SK-N-SH treated with all-trans-retinoic acid at 6 μM for 48 hours (cell line): ENCODE measurements around the gene KCTD3.

ENCODE experiments used
- ATAC-seq: fragments of 200-7000 bp; cut with Tn5 transposase; 3 replicates; pipeline ENCODE4 v1.9.1; 2020; ENCODE audit warnings: mild to moderate bottlenecking, moderate library complexity
- ARNTL ChIP-seq: fragments of 450-650 bp; formaldehyde crosslinking; IDR thresholded peaks from 2 replicates; pipeline ENCODE4 v1.5.0; 2020; ENCODE audit warnings: low read depth, mild to moderate bottlenecking, moderate library complexity, borderline replicate concordance
- BACH2 ChIP-seq: fragments of 250-450 bp; sonication (Bioruptor Pico); IDR thresholded peaks from 2 replicates; pipeline ENCODE4 v1.9.0; 2021; ENCODE audit warnings: mild to moderate bottlenecking, borderline replicate concordance
- CSDC2 ChIP-seq: fragments of 250-450 bp; sonication (Bioruptor Pico); IDR thresholded peaks from 2 replicates; pipeline ENCODE4 v1.5.0; 2020; ENCODE audit warnings: mild to moderate bottlenecking, moderate library complexity
- ESRRG ChIP-seq: fragments of 250-450 bp; sonication (Bioruptor Pico); IDR thresholded peaks from 2 replicates; pipeline ENCODE4 v1.6.1; 2021; ENCODE audit warnings: mild to moderate bottlenecking
- GLIS3 ChIP-seq: fragments of 250-450 bp; sonication (Bioruptor Pico); IDR thresholded peaks from 2 replicates; pipeline ENCODE4 v1.5.0; 2020; ENCODE audit warnings: mild to moderate bottlenecking, moderate library complexity
- ISL1 ChIP-seq: fragments of 250-450 bp; sonication (Bioruptor Pico); IDR thresholded peaks from 2 replicates; pipeline ENCODE4 v2.1.2; 2022; ENCODE audit warnings: mild to moderate bottlenecking, moderate library complexity
- OSR1 ChIP-seq: fragments of 250-450 bp; sonication (Bioruptor Pico); IDR thresholded peaks from 2 replicates; pipeline ENCODE4 v1.8.0; 2022; ENCODE audit warnings: moderate library complexity, mild to moderate bottlenecking, inconsistent platforms
- PATZ1 ChIP-seq: fragments of 250-450 bp; sonication (Bioruptor Pico); IDR thresholded peaks from 2 replicates; pipeline ENCODE4 v1.8.0; 2020; ENCODE audit warnings: mild to moderate bottlenecking, moderate library complexity, borderline replicate concordance
- PPARA ChIP-seq: fragments of 250-450 bp; sonication (Bioruptor Pico); IDR thresholded peaks from 2 replicates; pipeline ENCODE4 v1.5.0; 2020; ENCODE audit warnings: mild to moderate bottlenecking, borderline replicate concordance
- RARB ChIP-seq: fragments of 250-450 bp; sonication (Bioruptor Pico); IDR thresholded peaks from 2 replicates; pipeline ENCODE4 v1.8.0; 2021; ENCODE audit warnings: mild to moderate bottlenecking, moderate library complexity
- SNAI2 ChIP-seq: fragments of 250-450 bp; sonication (Bioruptor Pico); IDR thresholded peaks from 2 replicates; pipeline ENCODE4 v1.5.0; 2020; ENCODE audit warnings: mild to moderate bottlenecking, moderate library complexity
- TCF4 ChIP-seq: fragments of 250-450 bp; sonication (Bioruptor Pico); IDR thresholded peaks from 2 replicates; pipeline ENCODE4 v1.8.0; 2021; ENCODE audit warnings: mild to moderate bottlenecking, moderate library complexity, borderline replicate concordance
- TOX ChIP-seq: fragments of 250-450 bp; sonication (Bioruptor Pico); IDR thresholded peaks from 2 replicates; pipeline ENCODE4 v1.8.0; 2021; ENCODE audit warnings: mild to moderate bottlenecking, moderate library complexity, borderline replicate concordance
- TSHZ2 ChIP-seq: fragments of 250-450 bp; sonication (Bioruptor Pico); IDR thresholded peaks from 2 replicates; pipeline ENCODE4 v1.5.0; 2020; ENCODE audit warnings: mild to moderate bottlenecking, moderate library complexity
- ZFP3 ChIP-seq: fragments of 250-450 bp; sonication (Bioruptor Pico); IDR thresholded peaks from 2 replicates; pipeline ENCODE4 v1.5.0; 2020; ENCODE audit warnings: mild to moderate bottlenecking, moderate library complexity
- ZFP30 ChIP-seq: fragments of 450-650 bp; formaldehyde crosslinking; IDR thresholded peaks from 2 replicates; pipeline ENCODE4 v1.5.0; 2022; ENCODE audit warnings: mild to moderate bottlenecking, moderate library complexity
- ZNF565 ChIP-seq: fragments of 450-650 bp; formaldehyde crosslinking; conservative IDR thresholded peaks from 2 replicates; pipeline ENCODE4 v1.5.0; 2020; ENCODE audit warnings: low read depth, mild to moderate bottlenecking, moderate library complexity
- ZNF70 ChIP-seq: fragments of 450-650 bp; formaldehyde crosslinking; IDR thresholded peaks from 2 replicates; pipeline ENCODE4 v1.5.0; 2020; ENCODE audit warnings: mild to moderate bottlenecking, moderate library complexity
- ZNF8 ChIP-seq: fragments of 450-650 bp; formaldehyde crosslinking; IDR thresholded peaks from 2 replicates; pipeline ENCODE4 v1.5.0; 2020; ENCODE audit warnings: mild to moderate bottlenecking, moderate library complexity
- TF ChIP-seq, protein P1 (sequence below): fragments of 250-450 bp; sonication (Bioruptor Pico); IDR thresholded peaks from 2 replicates; pipeline ENCODE4 v1.8.0; 2021; ENCODE audit warnings: low read depth, mild to moderate bottlenecking, moderate library complexity, borderline replicate concordance
- TF ChIP-seq, protein P2 (sequence below): fragments of 250-450 bp; sonication (Bioruptor Pico); IDR thresholded peaks from 2 replicates; pipeline ENCODE4 v1.5.1; 2020; ENCODE audit warnings: low read depth, mild to moderate bottlenecking, moderate library complexity

KCTD3 gene

DNA sequence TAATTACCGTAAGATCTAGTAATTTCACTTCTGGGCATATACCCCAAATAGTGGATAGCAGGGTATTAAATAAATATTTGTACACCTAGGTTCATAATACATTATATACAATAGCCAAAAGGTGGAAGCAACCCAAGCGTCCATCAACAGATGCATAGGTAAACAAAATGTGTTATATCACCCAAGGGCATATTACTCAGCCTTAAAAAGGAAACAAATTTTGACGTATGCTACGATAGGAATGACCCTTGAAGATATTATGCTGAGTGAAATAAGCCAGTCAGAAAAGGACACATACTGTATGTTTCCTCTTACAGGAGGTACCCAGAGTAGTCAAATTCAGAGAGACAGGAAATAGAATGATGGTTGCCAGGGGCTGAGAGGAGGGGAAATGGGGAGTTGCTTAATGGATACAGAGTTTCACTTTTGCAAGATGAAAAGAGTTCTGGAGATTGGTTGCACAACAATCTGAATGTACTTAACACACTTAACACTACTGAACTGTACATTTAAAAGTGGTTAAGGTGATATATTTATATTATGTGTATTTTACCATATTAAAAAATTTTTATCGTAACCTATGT lies 36.6 kb upstream of the KCTD3 start:
- TF ChIP-seq, protein P1, sequence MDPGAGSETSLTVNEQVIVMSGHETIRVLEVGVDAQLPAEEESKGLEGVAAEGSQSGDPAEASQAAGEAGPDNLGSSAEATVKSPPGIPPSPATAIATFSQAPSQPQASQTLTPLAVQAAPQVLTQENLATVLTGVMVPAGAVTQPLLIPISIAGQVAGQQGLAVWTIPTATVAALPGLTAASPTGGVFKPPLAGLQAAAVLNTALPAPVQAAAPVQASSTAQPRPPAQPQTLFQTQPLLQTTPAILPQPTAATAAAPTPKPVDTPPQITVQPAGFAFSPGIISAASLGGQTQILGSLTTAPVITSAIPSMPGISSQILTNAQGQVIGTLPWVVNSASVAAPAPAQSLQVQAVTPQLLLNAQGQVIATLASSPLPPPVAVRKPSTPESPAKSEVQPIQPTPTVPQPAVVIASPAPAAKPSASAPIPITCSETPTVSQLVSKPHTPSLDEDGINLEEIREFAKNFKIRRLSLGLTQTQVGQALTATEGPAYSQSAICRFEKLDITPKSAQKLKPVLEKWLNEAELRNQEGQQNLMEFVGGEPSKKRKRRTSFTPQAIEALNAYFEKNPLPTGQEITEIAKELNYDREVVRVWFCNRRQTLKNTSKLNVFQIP (CRISPR knock-in tag): no peak
- TF ChIP-seq ARNTL (CRISPR knock-in tag) (no peak), SNAI2 (CRISPR knock-in tag) (no peak), GLIS3 (CRISPR knock-in tag) (no peak), TOX (CRISPR knock-in tag) (no peak), RARB (CRISPR knock-in tag) (no peak), TSHZ2 (CRISPR knock-in tag) (no peak)
- ATAC-seq: no peak

GRCh38 chr1:215539803-215540570 lies 27.1 kb upstream of the KCTD3 start:
- TF ChIP-seq ZNF565 (CRISPR knock-in tag): no peak
- no peak for TF ChIP-seq SNAI2 (CRISPR knock-in tag)
- no peak for TF ChIP-seq TOX (CRISPR knock-in tag)
- TF ChIP-seq TCF4 (CRISPR knock-in tag): no peak
- TF ChIP-seq, all 23 proteins: peak for 0
- peak; percentile 88 for ATAC-seq

DNA sequence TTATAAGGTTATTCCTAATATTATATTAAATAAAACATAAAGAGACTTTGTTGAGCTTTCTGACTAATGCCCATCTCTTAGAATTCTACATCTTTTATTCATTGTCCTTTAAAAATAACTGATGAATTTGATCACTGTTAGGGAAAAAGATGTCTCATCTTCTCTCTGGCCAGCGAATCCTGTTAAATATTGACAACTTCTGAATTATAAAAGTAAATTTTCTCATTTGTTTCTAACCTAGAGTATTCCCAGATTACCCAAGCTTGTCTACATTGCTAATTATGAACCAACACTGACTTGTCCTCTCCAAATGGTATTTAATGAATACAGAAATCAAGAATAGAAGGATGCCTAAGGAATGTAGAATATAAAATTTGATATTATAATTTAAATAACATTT lies 24.8 kb upstream of the KCTD3 start:
- TF ChIP-seq TCF4 (CRISPR knock-in tag) (no peak), RARB (CRISPR knock-in tag) (no peak), ZNF8 (no peak), ESRRG (CRISPR knock-in tag) (no peak), ZFP30 (CRISPR knock-in tag) (no peak), CSDC2 (CRISPR knock-in tag) (no peak), ARNTL (CRISPR knock-in tag) (no peak), OSR1 (CRISPR knock-in tag) (no peak), GLIS3 (CRISPR knock-in tag) (no peak), ZNF565 (CRISPR knock-in tag) (no peak), PATZ1 (CRISPR knock-in tag) (no peak), ZNF70 (CRISPR knock-in tag) (no peak), ISL1 (CRISPR knock-in tag) (no peak), SNAI2 (CRISPR knock-in tag) (no peak), BACH2 (CRISPR knock-in tag) (no peak), ZFP3 (no peak), PPARA (CRISPR knock-in tag) (no peak)
- TF ChIP-seq, protein P1 (CRISPR knock-in tag): no peak
- TF ChIP-seq, protein P2, sequence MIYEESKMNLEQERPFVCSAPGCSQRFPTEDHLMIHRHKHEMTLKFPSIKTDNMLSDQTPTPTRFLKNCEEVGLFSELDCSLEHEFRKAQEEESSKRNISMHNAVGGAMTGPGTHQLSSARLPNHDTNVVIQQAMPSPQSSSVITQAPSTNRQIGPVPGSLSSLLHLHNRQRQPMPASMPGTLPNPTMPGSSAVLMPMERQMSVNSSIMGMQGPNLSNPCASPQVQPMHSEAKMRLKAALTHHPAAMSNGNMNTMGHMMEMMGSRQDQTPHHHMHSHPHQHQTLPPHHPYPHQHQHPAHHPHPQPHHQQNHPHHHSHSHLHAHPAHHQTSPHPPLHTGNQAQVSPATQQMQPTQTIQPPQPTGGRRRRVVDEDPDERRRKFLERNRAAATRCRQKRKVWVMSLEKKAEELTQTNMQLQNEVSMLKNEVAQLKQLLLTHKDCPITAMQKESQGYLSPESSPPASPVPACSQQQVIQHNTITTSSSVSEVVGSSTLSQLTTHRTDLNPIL: no peak
- no peak for ATAC-seq
